ENCODE data around the gene FFAR4.
A peak's percentile ranks its signal among the peaks of the same experiment; 100 is the strongest.
"Not testable (repeated sequence)": the region's sequence is repeated elsewhere in the genome, so short reads cannot be mapped to it uniquely, and the experiment has no call there.

FFAR4 gene
- total RNA-seq, result 0 reads per million in 2 donors

DNA sequence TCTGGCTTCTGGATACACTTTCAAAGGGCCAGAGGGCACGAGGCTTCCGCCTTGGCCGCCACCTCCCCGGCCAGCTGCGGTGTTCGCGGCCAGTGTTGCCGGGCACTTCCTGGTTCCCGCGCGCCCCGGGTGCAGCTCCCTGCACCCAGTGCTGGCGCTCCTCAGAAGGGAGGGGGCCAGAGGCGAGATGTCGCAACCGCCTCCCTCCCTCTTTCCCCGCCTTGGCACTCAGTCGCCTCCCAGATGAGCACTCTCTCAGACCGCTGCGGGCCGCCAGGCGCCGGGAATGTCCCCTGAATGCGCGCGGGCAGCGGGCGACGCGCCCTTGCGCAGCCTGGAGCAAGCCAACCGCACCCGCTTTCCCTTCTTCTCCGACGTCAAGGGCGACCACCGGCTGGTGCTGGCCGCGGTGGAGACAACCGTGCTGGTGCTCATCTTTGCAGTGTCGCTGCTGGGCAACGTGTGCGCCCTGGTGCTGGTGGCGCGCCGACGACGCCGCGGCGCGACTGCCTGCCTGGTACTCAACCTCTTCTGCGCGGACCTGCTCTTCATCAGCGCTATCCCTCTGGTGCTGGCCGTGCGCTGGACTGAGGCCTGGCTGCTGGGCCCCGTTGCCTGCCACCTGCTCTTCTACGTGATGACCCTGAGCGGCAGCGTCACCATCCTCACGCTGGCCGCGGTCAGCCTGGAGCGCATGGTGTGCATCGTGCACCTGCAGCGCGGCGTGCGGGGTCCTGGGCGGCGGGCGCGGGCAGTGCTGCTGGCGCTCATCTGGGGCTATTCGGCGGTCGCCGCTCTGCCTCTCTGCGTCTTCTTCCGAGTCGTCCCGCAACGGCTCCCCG is at the start of gene FFAR4:
FFAR4 (plus strand) TSS at position 231 of the 842 bp plus-strand sequence; CDS start at position 287, 56 bp downstream.
- DNase-seq, result no peak

GRCh38 chr10:93518531-93518930 is 47.9 kb upstream of the FFAR4 start:
- DNase-seq, result no peak

GRCh38 chr10:93535293-93535692 is 31.2 kb upstream of the FFAR4 start:
- DNase-seq, result no peak

DNA sequence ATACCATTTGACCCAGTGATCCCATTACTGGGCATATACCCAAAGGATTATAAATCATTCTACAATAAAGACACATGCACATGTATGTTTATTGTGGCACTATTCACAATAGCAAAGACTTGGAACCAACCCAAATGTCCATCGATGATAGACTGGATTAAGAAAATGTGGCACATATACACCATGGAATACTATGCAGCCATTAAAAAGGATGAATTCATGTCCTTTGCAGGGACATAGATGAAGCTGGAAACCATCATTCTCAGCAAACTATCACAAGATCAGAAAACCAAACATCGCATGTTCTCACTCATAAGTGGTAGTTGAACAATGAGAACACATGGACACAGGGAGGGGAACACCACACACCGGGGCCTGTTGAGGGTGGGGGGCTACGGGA is 25.6 kb upstream of the FFAR4 start:
- not testable (repeated sequence) for DNase-seq

- DNase-seq, result peak in 1 of 5 experiments; percentile 11
These were observed 24.8 kb upstream of the FFAR4 start for GRCh38 chr10:93541402-93542357.

- DNase-seq, result no peak
These were observed 24.1 kb upstream of the FFAR4 start for GRCh38 chr10:93542358-93542791.

GRCh38 chr10:93546995-93547394 is 19.5 kb upstream of the FFAR4 start:
- DNase-seq, result not testable (repeated sequence)

DNA sequence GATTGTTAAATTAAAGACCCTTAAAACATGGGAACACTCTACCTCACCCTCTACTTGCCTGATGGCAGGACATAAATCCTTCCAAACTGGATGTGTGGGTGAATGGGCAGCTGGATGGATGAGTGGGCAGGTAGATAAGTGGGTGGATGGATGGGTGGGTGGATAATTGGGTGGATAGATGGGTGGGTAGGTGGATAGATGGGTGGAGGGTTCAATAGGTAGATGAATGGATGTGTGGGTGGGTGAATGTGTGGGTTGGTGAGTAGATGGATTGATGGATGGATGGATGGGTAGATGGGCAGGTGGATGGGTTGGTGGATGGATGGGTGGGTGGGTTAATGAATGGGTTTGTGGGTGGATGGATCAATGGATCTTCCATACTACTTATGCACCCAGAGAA is 18.9 kb upstream of the FFAR4 start:
- DNase-seq, result no peak

- DNase-seq, result no peak
These were observed 17.9 kb upstream of the FFAR4 start for GRCh38 chr10:93548376-93549071.

GRCh38 chr10:93550606-93551005 is 15.9 kb upstream of the FFAR4 start:
- no peak for DNase-seq

DNA sequence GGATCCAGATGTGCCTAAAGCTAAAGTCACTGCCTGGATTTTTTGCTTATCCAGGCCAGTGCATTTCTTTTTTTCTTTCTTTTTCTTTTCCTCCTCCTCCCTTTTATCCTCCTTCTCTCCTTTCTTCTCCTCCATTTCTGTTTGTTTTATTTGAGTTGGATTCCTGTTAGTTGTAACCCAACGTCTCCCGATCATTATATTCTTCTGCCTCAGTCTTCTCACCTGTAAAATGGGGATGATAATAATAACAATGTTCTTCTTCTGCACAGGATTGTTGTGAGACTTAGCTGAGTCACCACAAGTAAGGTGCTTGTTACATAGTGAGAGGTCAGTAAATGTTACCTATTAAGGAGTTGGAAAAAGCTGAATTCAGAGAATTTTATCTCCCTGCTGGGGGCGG is 13.7 kb upstream of the FFAR4 start:
- DNase-seq, result no peak

GRCh38 chr10:93553482-93554315 is 12.8 kb upstream of the FFAR4 start:
- no peak for DNase-seq

DNA sequence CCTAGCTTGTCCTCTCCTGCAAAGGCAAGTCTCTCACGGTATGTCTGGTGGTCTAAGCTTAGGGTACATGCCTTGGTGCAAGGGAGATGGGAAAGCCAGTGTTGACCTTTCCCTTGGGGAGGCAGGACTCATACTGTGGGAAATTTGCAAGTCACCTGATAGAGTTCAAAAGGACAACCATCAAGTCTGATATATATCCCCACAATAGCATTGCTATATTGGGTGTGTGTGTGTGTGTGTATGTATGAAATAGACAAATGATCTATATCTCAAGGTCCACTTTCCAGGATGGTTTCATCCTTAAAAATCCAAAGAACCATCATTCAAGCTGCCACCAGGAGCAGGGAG is 12.2 kb upstream of the FFAR4 start:
- no peak for DNase-seq

GRCh38 chr10:93554760-93555432 is 11.6 kb upstream of the FFAR4 start:
- peak in 1 of 5 experiments; percentile 35 for DNase-seq

- no peak for DNase-seq
These were observed 7.0 kb upstream of the FFAR4 start for GRCh38 chr10:93559490-93559889.

- DNase-seq, result no peak
These were observed 5.9 kb upstream of the FFAR4 start for GRCh38 chr10:93560541-93560940.

DNA sequence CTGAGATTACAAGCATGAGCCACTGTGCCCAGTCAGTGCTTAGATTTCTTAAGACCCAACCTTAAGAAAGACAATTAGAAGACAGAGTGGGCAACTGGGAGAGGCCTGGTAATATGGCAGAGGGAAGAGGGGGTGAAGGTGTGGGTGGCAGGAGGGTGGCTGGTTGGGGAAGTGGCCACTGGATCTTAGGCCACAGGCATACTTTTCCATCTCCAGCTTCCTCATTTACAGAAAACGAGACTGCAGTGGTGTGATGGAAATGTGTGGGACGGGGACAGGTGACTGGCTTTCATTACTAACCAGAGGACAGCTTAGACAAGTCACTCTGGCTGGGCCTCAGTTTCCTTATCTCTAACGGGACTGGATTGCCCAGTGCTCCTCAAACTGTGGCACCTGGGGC is 1.0 kb upstream of the FFAR4 start:
- no peak for DNase-seq

GRCh38 chr10:93567277-93568104 is 1.0 kb downstream of the FFAR4 start:
- no peak for DNase-seq

- DNase-seq, result no peak
These were observed 1.6 kb downstream of the FFAR4 start for GRCh38 chr10:93568105-93568390.

- DNase-seq, result no peak
These were observed 3.9 kb downstream of the FFAR4 start for GRCh38 chr10:93570383-93570782.

DNA sequence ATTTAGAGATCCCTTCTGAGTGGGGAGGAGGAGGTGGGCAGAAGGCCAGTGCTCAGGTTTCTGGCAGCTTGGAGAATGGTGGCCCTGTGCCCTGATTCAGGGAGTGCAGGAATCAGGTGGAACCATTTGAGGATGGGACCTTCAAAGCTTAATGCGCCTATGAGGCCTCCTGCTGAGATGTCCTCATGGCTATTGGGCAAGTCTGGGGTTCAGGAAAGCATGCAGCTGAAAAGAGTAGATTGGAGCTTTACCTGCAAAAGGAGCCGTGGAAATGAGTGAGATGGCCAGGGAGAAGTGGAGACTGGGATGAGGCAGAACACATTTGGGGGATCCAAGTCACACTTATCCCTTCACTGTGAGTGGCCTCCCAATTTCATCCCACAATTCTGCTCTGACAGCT is 6.1 kb downstream of the FFAR4 start:
- DNase-seq, result no peak

Measured in T-helper 2 cell (primary cell).